ENCODE measurements around the gene ANK2.

ANK2 gene

GRCh38 chr4:113389160-113389559, 339.7 kb downstream of the ANK2 start:
- Histone ChIP-seq H3K27me3 (ENCODE audit: control insufficient read depth in 5 of 5, insufficient read depth in 4 of 5, low read length in 5 of 5) (no peaks in the 10 kb centered on the region), H3K27ac (ENCODE audit: low read depth, low read length) (no peak overlapping the region), H3K9me3 (ENCODE audit: control insufficient read depth in 5 of 5, low read length in 5 of 5) (no peaks in the 10 kb centered on the region), H3K4me3 (ENCODE audit: low read depth in 1 of 5, low read length in 5 of 5) (no peak overlapping the region), H3K4me1 (ENCODE audit: control insufficient read depth in 5 of 5, insufficient read depth in 5 of 5, low read length in 5 of 5) (peaks cover 0 to 10% (median 6%) of the 10 kb centered on the region in 5 donors), H3K9ac (ENCODE audit: low read length in 5 of 5) (no peak overlapping the region), H3K36me3 (ENCODE audit: control insufficient read depth in 5 of 5, insufficient read depth in 5 of 5, low read length in 5 of 5) (no peaks in the 10 kb centered on the region)

GRCh38 chr4:113390850-113391249, 341.4 kb downstream of the ANK2 start:
- no peak overlapping the region for H3K9ac ChIP-seq (ENCODE audit: low read length in 5 of 5)
- peaks cover 0 to 5% (median 4%) of the 10 kb centered on the region in 5 donors for H3K4me1 ChIP-seq (ENCODE audit: control insufficient read depth in 5 of 5, insufficient read depth in 5 of 5, low read length in 5 of 5)
- H3K27ac ChIP-seq (ENCODE audit: low read depth, low read length), result no peak overlapping the region
- no peaks in the 10 kb centered on the region for H3K27me3 ChIP-seq (ENCODE audit: control insufficient read depth in 5 of 5, insufficient read depth in 4 of 5, low read length in 5 of 5)
- no peak overlapping the region for H3K4me3 ChIP-seq (ENCODE audit: low read depth in 1 of 5, low read length in 5 of 5)
- no peaks in the 10 kb centered on the region for H3K9me3 ChIP-seq (ENCODE audit: control insufficient read depth in 5 of 5, low read length in 5 of 5)
- H3K36me3 ChIP-seq (ENCODE audit: control insufficient read depth in 5 of 5, insufficient read depth in 5 of 5, low read length in 5 of 5), result no peaks in the 10 kb centered on the region

- H3K4me3 ChIP-seq (ENCODE audit: low read depth in 1 of 5, low read length in 5 of 5), result no peak overlapping the region
- no peak overlapping the region for H3K9ac ChIP-seq (ENCODE audit: low read length in 5 of 5)
- peaks cover 0 to 9% (median 3%) of the 10 kb centered on the region in 5 donors for H3K4me1 ChIP-seq (ENCODE audit: control insufficient read depth in 5 of 5, insufficient read depth in 5 of 5, low read length in 5 of 5)
- no peaks in the 10 kb centered on the region for H3K9me3 ChIP-seq (ENCODE audit: control insufficient read depth in 5 of 5, low read length in 5 of 5)
- no peaks in the 10 kb centered on the region for H3K27me3 ChIP-seq (ENCODE audit: control insufficient read depth in 5 of 5, insufficient read depth in 4 of 5, low read length in 5 of 5)
- H3K36me3 ChIP-seq (ENCODE audit: control insufficient read depth in 5 of 5, insufficient read depth in 5 of 5, low read length in 5 of 5), result no peaks in the 10 kb centered on the region
- H3K27ac ChIP-seq (ENCODE audit: low read depth, low read length), result peak overlapping the region; percentile 13
These were observed 344.8 kb downstream of the ANK2 start for GRCh38 chr4:113394108-113394729.

GRCh38 chr4:113394730-113395530, 345.5 kb downstream of the ANK2 start:
- no peaks in the 10 kb centered on the region for H3K9me3 ChIP-seq (ENCODE audit: control insufficient read depth in 5 of 5, low read length in 5 of 5)
- peak overlapping the region; percentile 13 for H3K27ac ChIP-seq (ENCODE audit: low read depth, low read length)
- H3K36me3 ChIP-seq (ENCODE audit: control insufficient read depth in 5 of 5, insufficient read depth in 5 of 5, low read length in 5 of 5), result no peaks in the 10 kb centered on the region
- H3K4me1 ChIP-seq (ENCODE audit: control insufficient read depth in 5 of 5, insufficient read depth in 5 of 5, low read length in 5 of 5), result peaks cover 0 to 9% (median 3%) of the 10 kb centered on the region in 5 donors
- H3K4me3 ChIP-seq (ENCODE audit: low read depth in 1 of 5, low read length in 5 of 5), result no peak overlapping the region
- H3K27me3 ChIP-seq (ENCODE audit: control insufficient read depth in 5 of 5, insufficient read depth in 4 of 5, low read length in 5 of 5), result no peaks in the 10 kb centered on the region
- H3K9ac ChIP-seq (ENCODE audit: low read length in 5 of 5), result no peak overlapping the region

GRCh38 chr4:113397114-113397701, 347.8 kb downstream of the ANK2 start:
- peak overlapping the region; percentile 50 for H3K27ac ChIP-seq (ENCODE audit: low read depth, low read length)

GRCh38 chr4:113398441-113399143, 349.1 kb downstream of the ANK2 start:
- Histone ChIP-seq H3K27ac (ENCODE audit: low read depth, low read length) (no peak overlapping the region), H3K27me3 (ENCODE audit: control insufficient read depth in 5 of 5, insufficient read depth in 4 of 5, low read length in 5 of 5) (no peaks in the 10 kb centered on the region), H3K36me3 (ENCODE audit: control insufficient read depth in 5 of 5, insufficient read depth in 5 of 5, low read length in 5 of 5) (no peaks in the 10 kb centered on the region), H3K4me3 (ENCODE audit: low read depth in 1 of 5, low read length in 5 of 5) (no peak overlapping the region), H3K9ac (ENCODE audit: low read length in 5 of 5) (no peak overlapping the region), H3K9me3 (ENCODE audit: control insufficient read depth in 5 of 5, low read length in 5 of 5) (no peaks in the 10 kb centered on the region), H3K4me1 (ENCODE audit: control insufficient read depth in 5 of 5, insufficient read depth in 5 of 5, low read length in 5 of 5) (peaks cover 0 to 9% (median 3%) of the 10 kb centered on the region in 5 donors)

More at GRCh38 chr4:113397114-113397701, 347.8 kb downstream of the ANK2 start:
- H3K9me3 ChIP-seq (ENCODE audit: control insufficient read depth in 5 of 5, low read length in 5 of 5), result no peaks in the 10 kb centered on the region
- H3K27me3 ChIP-seq (ENCODE audit: control insufficient read depth in 5 of 5, insufficient read depth in 4 of 5, low read length in 5 of 5), result no peaks in the 10 kb centered on the region
- H3K36me3 ChIP-seq (ENCODE audit: control insufficient read depth in 5 of 5, insufficient read depth in 5 of 5, low read length in 5 of 5), result no peaks in the 10 kb centered on the region
- no peak overlapping the region for H3K4me3 ChIP-seq (ENCODE audit: low read depth in 1 of 5, low read length in 5 of 5)
- peak overlapping the region in 1 of 5 donors; percentile 26 for H3K9ac ChIP-seq (ENCODE audit: low read length in 5 of 5)
- H3K4me1 ChIP-seq (ENCODE audit: control insufficient read depth in 5 of 5, insufficient read depth in 5 of 5, low read length in 5 of 5), result peaks cover 0 to 9% (median 3%) of the 10 kb centered on the region in 5 donors

- H3K9me3 ChIP-seq (ENCODE audit: control insufficient read depth in 5 of 5, low read length in 5 of 5), result no peaks in the 10 kb centered on the region
- no peak overlapping the region for H3K4me3 ChIP-seq (ENCODE audit: low read depth in 1 of 5, low read length in 5 of 5)
- no peak overlapping the region for H3K27ac ChIP-seq (ENCODE audit: low read depth, low read length)
- no peak overlapping the region for H3K9ac ChIP-seq (ENCODE audit: low read length in 5 of 5)
- no peaks in the 10 kb centered on the region for H3K27me3 ChIP-seq (ENCODE audit: control insufficient read depth in 5 of 5, insufficient read depth in 4 of 5, low read length in 5 of 5)
- H3K4me1 ChIP-seq (ENCODE audit: control insufficient read depth in 5 of 5, insufficient read depth in 5 of 5, low read length in 5 of 5), result peaks cover 0 to 3% (median 0%) of the 10 kb centered on the region in 5 donors
- H3K36me3 ChIP-seq (ENCODE audit: control insufficient read depth in 5 of 5, insufficient read depth in 5 of 5, low read length in 5 of 5), result no peaks in the 10 kb centered on the region
These were observed 354.7 kb downstream of the ANK2 start for GRCh38 chr4:113404167-113404571.

GRCh38 chr4:113404841-113405240, 355.4 kb downstream of the ANK2 start:
- no peaks in the 10 kb centered on the region for H3K9me3 ChIP-seq (ENCODE audit: control insufficient read depth in 5 of 5, low read length in 5 of 5)
- no peaks in the 10 kb centered on the region for H3K36me3 ChIP-seq (ENCODE audit: control insufficient read depth in 5 of 5, insufficient read depth in 5 of 5, low read length in 5 of 5)
- H3K27ac ChIP-seq (ENCODE audit: low read depth, low read length), result no peak overlapping the region
- H3K4me1 ChIP-seq (ENCODE audit: control insufficient read depth in 5 of 5, insufficient read depth in 5 of 5, low read length in 5 of 5), result peaks cover 0 to 3% (median 0%) of the 10 kb centered on the region in 5 donors
- no peaks in the 10 kb centered on the region for H3K27me3 ChIP-seq (ENCODE audit: control insufficient read depth in 5 of 5, insufficient read depth in 4 of 5, low read length in 5 of 5)
- H3K9ac ChIP-seq (ENCODE audit: low read length in 5 of 5), result no peak overlapping the region
- H3K4me3 ChIP-seq (ENCODE audit: low read depth in 1 of 5, low read length in 5 of 5), result no peak overlapping the region

GRCh38 chr4:113405874-113406722, 356.6 kb downstream of the ANK2 start:
- no peaks in the 10 kb centered on the region for H3K9me3 ChIP-seq (ENCODE audit: control insufficient read depth in 5 of 5, low read length in 5 of 5)
- H3K4me1 ChIP-seq (ENCODE audit: control insufficient read depth in 5 of 5, insufficient read depth in 5 of 5, low read length in 5 of 5), result peaks cover 0 to 13% (median 1%) of the 10 kb centered on the region in 5 donors
- H3K36me3 ChIP-seq (ENCODE audit: control insufficient read depth in 5 of 5, insufficient read depth in 5 of 5, low read length in 5 of 5), result no peaks in the 10 kb centered on the region
- no peak overlapping the region for H3K4me3 ChIP-seq (ENCODE audit: low read depth in 1 of 5, low read length in 5 of 5)
- no peak overlapping the region for H3K27ac ChIP-seq (ENCODE audit: low read depth, low read length)
- no peaks in the 10 kb centered on the region for H3K27me3 ChIP-seq (ENCODE audit: control insufficient read depth in 5 of 5, insufficient read depth in 4 of 5, low read length in 5 of 5)
- no peak overlapping the region for H3K9ac ChIP-seq (ENCODE audit: low read length in 5 of 5)

All from subcutaneous abdominal adipose tissue (tissue), 5 donors.